K562 (cell line): ENCODE results near the gene PCDH9. TPM values are rescaled to one million over a fixed set of nuclear protein-coding genes. Genes with fewer than 3 reads are reported as not detected.

Experiments used
- ATAC-seq: fragments of 200-7000 bp; cut with Tn5 transposase; 3 replicates; pipeline ENCODE4 v1.9.1; 2020; ENCODE audit warnings: moderate library complexity
- BruUV-seq: library from RNA; stranded (reverse); fragments of 400-500 nt; replicated peaks from 2 replicates; lab custom pipeline; 2021; lab: Mats Ljungman, UMichigan
- CTCF ChIA-PET: fragments of 300-600 bp; formaldehyde crosslinking; extraction: SDS; loops from one replicate; lab custom pipeline; 2021; ENCODE audit warnings: low intra/inter-chr PET ratio; lab: Yijun Ruan, JAX
- POLR2A ChIA-PET: fragments of 300-600, 350-650 bp; sonication (Branson Sonifier 250); formaldehyde crosslinking; extraction: SDS; loops from one replicate; lab custom pipeline; 2021; ENCODE audit warnings: antibody characterized with exemption, inconsistent platforms; lab: Yijun Ruan, JAX
- DNase-seq, 4 experiments: peaks; one replicate each; pipeline versions ENCODE4 v3.0.0 to v3.0.0-alpha.2; 2011 to 2018; ENCODE audit warnings: low spot score in 3 of 4, mixed read lengths in 3 of 4; ENCODE audit errors: extremely low read depth in 1 of 4
- FAIRE-seq: peaks from 2 replicates; lab custom pipeline; 2011; peaks lifted over from hg19 to GRCh38; lab: Jason Lieb, UNC
- H2AFZ ChIP-seq: 2 replicates; pipeline ENCODE4 v1.6.0; 2011; ENCODE audit warnings: low read depth, low read length, control low read depth, inconsistent platforms
- H3K27ac ChIP-seq: fragments of 200-600 bp; 3 replicates; pipeline ENCODE4 v1.8.0; 2011; ENCODE audit warnings: low read depth, mild to moderate bottlenecking, control low read depth, inconsistent platforms, low read length, moderate library complexity, mixed read lengths; ENCODE audit errors: extremely low read depth
- H3K27me3 ChIP-seq, 2 experiments: fragments of 300-600 bp in 1 of 2; 2 replicates in 1 of 2; 3 replicates in 1 of 2; pipeline versions ENCODE4 v1.6.0 to v1.8.0; 2011; ENCODE audit warnings: inconsistent platforms in 2 of 2, low read length in 2 of 2, mild to moderate bottlenecking in 1 of 2, mixed read lengths in 1 of 2, moderate library complexity in 1 of 2; ENCODE audit not compliant: control insufficient read depth in 2 of 2, insufficient read depth in 2 of 2
- H3K36me3 ChIP-seq: fragments of 300-600 bp; 3 replicates; pipeline ENCODE4 v1.8.0; 2011; ENCODE audit warnings: mild to moderate bottlenecking, low read length, inconsistent platforms; ENCODE audit not compliant: control insufficient read depth, insufficient read depth
- H3K4me1 ChIP-seq, 2 experiments: fragments of 200-600 bp in 1 of 2; replicated peaks in 1 of 2; 2 replicates in 1 of 2; 3 replicates in 1 of 2; pipeline versions ENCODE4 v1.5.1 to v1.8.0; 2011; ENCODE audit warnings: inconsistent platforms in 2 of 2, low read length in 2 of 2, mild to moderate bottlenecking in 1 of 2, mixed read lengths in 1 of 2, moderate library complexity in 1 of 2; ENCODE audit not compliant: control insufficient read depth in 2 of 2, insufficient read depth in 2 of 2
- H3K4me2 ChIP-seq: 2 replicates; pipeline ENCODE4 v1.6.1; 2011; ENCODE audit warnings: low read length, control low read depth, inconsistent platforms, mixed read lengths; ENCODE audit not compliant: insufficient read depth
- H3K4me3 ChIP-seq: fragments of 200-600 bp; sonication (generic), shearing (Covaris generic); 2 replicates; pipeline ENCODE4 v1.5.1; 2016; ENCODE audit warnings: control low read depth, inconsistent platforms
- H3K79me2 ChIP-seq: fragments of 200-600 bp; 3 replicates; pipeline ENCODE4 v1.8.0; 2011; ENCODE audit warnings: low read length, inconsistent platforms; ENCODE audit not compliant: control insufficient read depth, insufficient read depth
- H3K9ac ChIP-seq, 2 experiments: 2 replicates each; pipeline versions ENCODE4 v1.6.0 to v1.6.1; 2011; ENCODE audit warnings: low read depth in 2 of 2, low read length in 2 of 2, control low read depth in 1 of 2, inconsistent platforms in 1 of 2, mild to moderate bottlenecking in 1 of 2, mixed read lengths in 1 of 2; ENCODE audit not compliant: insufficient read depth in 1 of 2
- H3K9me1 ChIP-seq: one replicate; pipeline ENCODE4 v1.6.0; 2011; ENCODE audit warnings: inconsistent platforms, mild to moderate bottlenecking, low read length, moderate library complexity; ENCODE audit not compliant: control insufficient read depth, insufficient read depth
- H3K9me3 ChIP-seq: replicated peaks from 2 replicates; pipeline ENCODE4 v1.5.1; 2011; ENCODE audit warnings: low read depth, low read length, inconsistent platforms; ENCODE audit not compliant: control insufficient read depth, insufficient read depth
- H4K20me1 ChIP-seq: replicated peaks from 2 replicates; pipeline ENCODE4 v1.6.1; 2011; ENCODE audit warnings: low read length, inconsistent platforms, mixed read lengths; ENCODE audit not compliant: control insufficient read depth, insufficient read depth
- C11orf30 ChIP-seq: fragments of 450-650 bp; IDR thresholded peaks from 2 replicates; pipeline ENCODE4 v1.6.1; 2016; ENCODE audit warnings: low read depth, mild to moderate bottlenecking
- CCNT2 ChIP-seq: IDR thresholded peaks from 2 replicates; pipeline ENCODE4 v1.6.1; 2011; ENCODE audit warnings: borderline replicate concordance, low read depth, mild to moderate bottlenecking, moderate library complexity, mixed read lengths, low read length; ENCODE audit not compliant: insufficient read length; ENCODE audit errors: extremely low read depth
- EHMT2 ChIP-seq: fragments of 450-650 bp; IDR thresholded peaks from 2 replicates; pipeline ENCODE4 v1.6.1; 2018; ENCODE audit warnings: antibody characterized with exemption
- FOXP1 ChIP-seq: sonication (generic); formaldehyde crosslinking; IDR thresholded peaks from 2 replicates; pipeline ENCODE4 v1.8.0; 2022; ENCODE audit warnings: mild to moderate bottlenecking, missing genetic modification reagents
- HOXB6 ChIP-seq: fragments of 250-450 bp; sonication (Bioruptor Pico); IDR thresholded peaks from 2 replicates; pipeline ENCODE4 v1.5.1; 2022; ENCODE audit warnings: mild to moderate bottlenecking, borderline replicate concordance
- KDM5B ChIP-seq: fragments of 200-600 bp; sonication (generic); IDR thresholded peaks from 2 replicates; pipeline ENCODE4 v1.6.1; 2012; ENCODE audit warnings: low read depth, mild to moderate bottlenecking, moderate library complexity, low read length, control low read depth, inconsistent platforms; ENCODE audit not compliant: insufficient replicate concordance
- MTA2 ChIP-seq: fragments of 450-650 bp; IDR thresholded peaks from 2 replicates; pipeline ENCODE4 v1.6.1; 2016; ENCODE audit warnings: low read depth
- NEUROD1 ChIP-seq: fragments of 150-350 bp; IDR thresholded peaks from 2 replicates; pipeline ENCODE4 v1.6.1; 2014; ENCODE audit warnings: borderline replicate concordance, low read length, low read depth; ENCODE audit not compliant: partially characterized antibody
- RAD51 ChIP-seq: fragments of 450-650 bp; IDR thresholded peaks from 2 replicates; pipeline ENCODE4 v1.7.1; 2016; ENCODE audit warnings: low read depth, mild to moderate bottlenecking, borderline replicate concordance
- U2AF2 ChIP-seq: fragments of 200-400 bp; formaldehyde crosslinking; optimal IDR thresholded peaks from 2 replicates; pipeline ENCODE3; 2017; ENCODE audit warnings: low read depth, mild to moderate bottlenecking, low read length
- ZNF253 ChIP-seq: fragments of 250-450 bp; sonication (Bioruptor Pico); conservative IDR thresholded peaks from 2 replicates; pipeline ENCODE4 v1.6.1; 2021; ENCODE audit warnings: mild to moderate bottlenecking
- WGBS: fragments of 100-300 bp; shearing (Covaris generic); methylation state at CpG from one replicate; pipeline ENCODE4 v1.1.6; 2016; ENCODE audit warnings: low coverage, mixed read lengths; ENCODE audit not compliant: insufficient coverage; ENCODE audit errors: missing lambda C conversion rate; 5-methylcytosine and 5-hydroxymethylcytosine counted together
- in situ Hi-C: fragments of 300-500 bp; cut with MboI; formaldehyde crosslinking; loops from 4 replicates; pipeline ENCODE4 v1.15.0; 2018; ENCODE audit warnings: inconsistent platforms, mixed read lengths
- intact Hi-C: fragments of 100-400 bp; cut with micrococcal nuclease; formaldehyde crosslinking; loops from 2 replicates; pipeline ENCODE4 v1.14.2; 2022
- polyA plus RNA-seq, 8 experiments: library from polyadenylated mRNA; depleted of rRNA in 4 of 8; stranded (reverse) in 5 of 8; unstranded in 3 of 8; fragments of >200 nt; fragmentation: Nextera tagmentation in 2 of 8; fragmentation: Illumina TruSeq in 1 of 8; extraction: Ambion mirVana in 2 of 8; extraction: Trizol in 1 of 8; gene quantifications; 2 replicates each; pipeline versions ENCODE4 v1.2.1 to v1.2.3, GENCODE V29; 2011 to 2014; ENCODE audit warnings: inconsistent platforms in 1 of 8, missing spikeins in 1 of 8
- total RNA-seq, 7 experiments: library from RNA; depleted of rRNA in 6 of 7; stranded (reverse); fragments of >200 nt in 6 of 7; fragmentation: Illumina TruSeq in 2 of 7; extraction: Trizol in 2 of 7; gene quantifications; 2 replicates each; pipeline versions ENCODE4 v1.2.1 to v1.2.3, GENCODE V29; 2011 to 2021; ENCODE audit warnings: low replicate concordance in 1 of 7
- TF ChIP-seq, protein P1 (sequence below): fragments of 450-650 bp; IDR thresholded peaks from 2 replicates; pipeline ENCODE4 v1.6.1; 2017; ENCODE audit warnings: antibody characterized with exemption, mild to moderate bottlenecking
- TF ChIP-seq, protein P2 (sequence below): fragments of 450-650 bp; formaldehyde crosslinking; IDR thresholded peaks from 2 replicates; pipeline ENCODE4 v1.4.0; 2020; ENCODE audit warnings: mild to moderate bottlenecking, moderate library complexity

The PCDH9 gene
- total and polyA plus RNA-seq, 9 of the 15 experiments (the other 6 are each of a cell fraction or from before 2014, with no cell fraction given) = 1.1 to 6.7 (median 4.9) TPM

DNA sequence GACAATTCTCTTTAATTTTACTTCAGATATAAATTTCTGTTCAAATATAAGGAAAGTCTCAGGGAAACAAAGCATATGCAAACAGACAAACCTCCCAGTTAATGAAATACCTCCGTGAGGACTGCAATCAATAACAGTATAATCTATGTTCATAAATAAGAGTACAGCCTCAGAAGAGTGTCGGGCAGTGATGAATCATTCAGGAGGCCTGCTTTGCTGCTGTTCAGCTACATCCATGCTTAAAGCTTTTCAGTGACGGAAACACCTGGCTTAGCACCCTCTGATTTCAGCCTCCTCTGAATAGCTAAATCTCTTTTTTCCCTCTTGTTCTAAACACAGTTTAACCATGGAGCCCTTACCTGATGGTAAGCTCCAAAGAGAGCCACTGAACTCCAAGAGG is 69.0 kb downstream of the PCDH9 start:
- H3K4me1 ChIP-seq = no peaks in the 10 kb centered on the region
- no peaks in the 10 kb centered on the region for H3K9me3 ChIP-seq
- FAIRE-seq = no peak
- in situ Hi-C loops (no loop called here), intact Hi-C loops (no loop called here)
- H3K9ac ChIP-seq = no peak overlapping the region
- DNase-seq = no peak
- no peaks in the 10 kb centered on the region for H3K9me1 ChIP-seq
- no peaks in the 10 kb centered on the region for H3K79me2 ChIP-seq
- no peak for ATAC-seq
- POLR2A ChIA-PET = no interaction called here
- H3K36me3 ChIP-seq = no peaks in the 10 kb centered on the region
- CTCF ChIA-PET = no interaction called here
- no peak overlapping the region for H2AFZ ChIP-seq
- no peak overlapping the region for H3K4me3 ChIP-seq
- WGBS = 38% methylated on average over 3 of the region's 3 CpGs
- H4K20me1 ChIP-seq = no peaks in the 10 kb centered on the region
- H3K27me3 ChIP-seq = no peaks in the 10 kb centered on the region
- H3K27ac ChIP-seq = no peak overlapping the region
- H3K4me2 ChIP-seq = no peak overlapping the region
- no TSS peak for BruUV-seq
- TF ChIP-seq NEUROD1 = no peak
- TF ChIP-seq CCNT2 = no peak
- TF ChIP-seq C11orf30 = no peak
- TF ChIP-seq MTA2 = no peak
- no peak for TF ChIP-seq HOXB6
- TF ChIP-seq EHMT2 = no peak
- TF ChIP-seq, protein P1, sequence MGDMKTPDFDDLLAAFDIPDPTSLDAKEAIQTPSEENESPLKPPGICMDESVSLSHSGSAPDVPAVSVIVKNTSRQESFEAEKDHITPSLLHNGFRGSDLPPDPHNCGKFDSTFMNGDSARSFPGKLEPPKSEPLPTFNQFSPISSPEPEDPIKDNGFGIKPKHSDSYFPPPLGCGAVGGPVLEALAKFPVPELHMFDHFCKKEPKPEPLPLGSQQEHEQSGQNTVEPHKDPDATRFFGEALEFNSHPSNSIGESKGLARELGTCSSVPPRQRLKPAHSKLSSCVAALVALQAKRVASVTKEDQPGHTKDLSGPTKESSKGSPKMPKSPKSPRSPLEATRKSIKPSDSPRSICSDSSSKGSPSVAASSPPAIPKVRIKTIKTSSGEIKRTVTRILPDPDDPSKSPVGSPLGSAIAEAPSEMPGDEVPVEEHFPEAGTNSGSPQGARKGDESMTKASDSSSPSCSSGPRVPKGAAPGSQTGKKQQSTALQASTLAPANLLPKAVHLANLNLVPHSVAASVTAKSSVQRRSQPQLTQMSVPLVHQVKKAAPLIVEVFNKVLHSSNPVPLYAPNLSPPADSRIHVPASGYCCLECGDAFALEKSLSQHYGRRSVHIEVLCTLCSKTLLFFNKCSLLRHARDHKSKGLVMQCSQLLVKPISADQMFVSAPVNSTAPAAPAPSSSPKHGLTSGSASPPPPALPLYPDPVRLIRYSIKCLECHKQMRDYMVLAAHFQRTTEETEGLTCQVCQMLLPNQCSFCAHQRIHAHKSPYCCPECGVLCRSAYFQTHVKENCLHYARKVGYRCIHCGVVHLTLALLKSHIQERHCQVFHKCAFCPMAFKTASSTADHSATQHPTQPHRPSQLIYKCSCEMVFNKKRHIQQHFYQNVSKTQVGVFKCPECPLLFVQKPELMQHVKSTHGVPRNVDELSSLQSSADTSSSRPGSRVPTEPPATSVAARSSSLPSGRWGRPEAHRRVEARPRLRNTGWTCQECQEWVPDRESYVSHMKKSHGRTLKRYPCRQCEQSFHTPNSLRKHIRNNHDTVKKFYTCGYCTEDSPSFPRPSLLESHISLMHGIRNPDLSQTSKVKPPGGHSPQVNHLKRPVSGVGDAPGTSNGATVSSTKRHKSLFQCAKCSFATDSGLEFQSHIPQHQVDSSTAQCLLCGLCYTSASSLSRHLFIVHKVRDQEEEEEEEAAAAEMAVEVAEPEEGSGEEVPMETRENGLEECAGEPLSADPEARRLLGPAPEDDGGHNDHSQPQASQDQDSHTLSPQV = no peak
- TF ChIP-seq U2AF2 = no peak
- no peak for TF ChIP-seq FOXP1 (CRISPR knock-in tag)
- TF ChIP-seq ZNF253 = no peak
- TF ChIP-seq KDM5B = no peak
- TF ChIP-seq, protein P2, sequence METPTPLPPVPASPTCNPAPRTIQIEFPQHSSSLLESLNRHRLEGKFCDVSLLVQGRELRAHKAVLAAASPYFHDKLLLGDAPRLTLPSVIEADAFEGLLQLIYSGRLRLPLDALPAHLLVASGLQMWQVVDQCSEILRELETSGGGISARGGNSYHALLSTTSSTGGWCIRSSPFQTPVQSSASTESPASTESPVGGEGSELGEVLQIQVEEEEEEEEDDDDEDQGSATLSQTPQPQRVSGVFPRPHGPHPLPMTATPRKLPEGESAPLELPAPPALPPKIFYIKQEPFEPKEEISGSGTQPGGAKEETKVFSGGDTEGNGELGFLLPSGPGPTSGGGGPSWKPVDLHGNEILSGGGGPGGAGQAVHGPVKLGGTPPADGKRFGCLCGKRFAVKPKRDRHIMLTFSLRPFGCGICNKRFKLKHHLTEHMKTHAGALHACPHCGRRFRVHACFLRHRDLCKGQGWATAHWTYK (CRISPR knock-in tag) = no peak
- TF ChIP-seq RAD51 = no peak
